H1 (cell line): Measurements from ENCODE around the gene ABHD18. TPM values are rescaled to one million over a fixed set of nuclear protein-coding genes. Genes with fewer than 3 reads are reported as not detected.

ENCODE experiments used
- ASH2L ChIP-seq: fragments of 200-600, 300-600 bp; sonication (generic); IDR thresholded peaks from one replicate; pipeline ENCODE4 v1.7.1; 2017; ENCODE audit warnings: low read length
- BRCA1 ChIP-seq: IDR thresholded peaks from 2 replicates; pipeline ENCODE4 v1.6.1; 2012; ENCODE audit warnings: low read depth, low read length, improper control_type of control experiment
- CEBPB ChIP-seq: IDR thresholded peaks from 2 replicates; pipeline ENCODE4 v1.6.1; 2012; ENCODE audit warnings: low read depth, low read length
- EGR1 ChIP-seq: IDR thresholded peaks from 2 replicates; pipeline ENCODE4 v1.6.1; 2011; ENCODE audit warnings: low read depth, low read length, borderline replicate concordance
- EP300 ChIP-seq, 2 experiments: IDR thresholded peaks; 1 replicate in 1 of 2; 2 replicates in 1 of 2; pipeline ENCODE4 v1.6.1; 2011 to 2012; ENCODE audit warnings: low read depth in 2 of 2, low read length in 2 of 2, mild to moderate bottlenecking in 2 of 2, borderline replicate concordance in 1 of 2, inconsistent platforms in 1 of 2, moderate library complexity in 1 of 2
- HDAC6 ChIP-seq: IDR thresholded peaks from one replicate; pipeline ENCODE4 v1.7.1; 2012; ENCODE audit warnings: low read depth, mild to moderate bottlenecking, inconsistent platforms, low read length, moderate library complexity
- JUN ChIP-seq: IDR thresholded peaks from 2 replicates; pipeline ENCODE4 v1.6.1; 2011; ENCODE audit warnings: low read depth, mild to moderate bottlenecking, improper control_type of control experiment, low read length
- JUND ChIP-seq: IDR thresholded peaks from 2 replicates; pipeline ENCODE4 v1.6.1; 2011; ENCODE audit warnings: mild to moderate bottlenecking, improper control_type of control experiment, low read length
- KDM1A ChIP-seq: fragments of 200-600, 300-600 bp; sonication (generic); IDR thresholded peaks from 2 replicates; pipeline ENCODE4 v1.7.1; 2016; ENCODE audit warnings: mild to moderate bottlenecking, low read length, borderline replicate concordance
- POU5F1 ChIP-seq: IDR thresholded peaks from 2 replicates; pipeline ENCODE4 v1.6.1; 2011; ENCODE audit warnings: low read depth, mild to moderate bottlenecking, low read length, moderate library complexity
- RBBP5 ChIP-seq: IDR thresholded peaks from 2 replicates; pipeline ENCODE4 v1.7.1; 2012; ENCODE audit warnings: low read depth, mild to moderate bottlenecking, inconsistent platforms, low read length, moderate library complexity, borderline replicate concordance
- RFX5 ChIP-seq: IDR thresholded peaks from 2 replicates; pipeline ENCODE4 v1.6.1; 2011; ENCODE audit warnings: low read depth, low read length, improper control_type of control experiment, borderline replicate concordance
- RNF2 ChIP-seq: fragments of 200-900, 300-1000 bp; sonication (generic); IDR thresholded peaks from 2 replicates; pipeline ENCODE4 v1.7.1; 2016; ENCODE audit warnings: borderline replicate concordance, low read depth, mild to moderate bottlenecking, antibody characterized with exemption, low read length; ENCODE audit not compliant: poor library complexity, severe bottlenecking; ENCODE audit errors: missing control alignments
- RXRA ChIP-seq: IDR thresholded peaks from 2 replicates; pipeline ENCODE4 v1.6.1; 2011; ENCODE audit warnings: low read depth, mild to moderate bottlenecking, low read length, moderate library complexity; ENCODE audit not compliant: insufficient read depth
- SAP30 ChIP-seq: fragments of 300-600 bp; sonication (generic); IDR thresholded peaks from 2 replicates; pipeline ENCODE4 v1.7.1; 2012; ENCODE audit warnings: low read length, moderate library complexity, mild to moderate bottlenecking, inconsistent platforms; ENCODE audit not compliant: insufficient read depth, insufficient replicate concordance
- SRF ChIP-seq: IDR thresholded peaks from 2 replicates; pipeline ENCODE4 v1.6.1; 2011; ENCODE audit warnings: mild to moderate bottlenecking, low read depth, low read length, moderate library complexity
- TBP ChIP-seq: IDR thresholded peaks from 2 replicates; pipeline ENCODE4 v1.6.1; 2011; ENCODE audit warnings: low read depth, low read length, improper control_type of control experiment
- TEAD4 ChIP-seq: IDR thresholded peaks from 2 replicates; pipeline ENCODE4 v1.6.1; 2012; ENCODE audit warnings: low read depth, low read length, inconsistent platforms, mixed read lengths
- polyA plus RNA-seq, 7 experiments: library from polyadenylated mRNA; depleted of rRNA in 3 of 7; stranded (reverse) in 5 of 7; unstranded in 2 of 7; fragments of >200 nt in 5 of 7; fragments of 200-250 nt in 2 of 7; gene quantifications; 1 replicate in 5 of 7; 2 replicates in 1 of 7; 4 replicates in 1 of 7; pipeline versions ENCODE4 v1.2.1 to v1.2.3, GENCODE V29; 2011 to 2013; ENCODE audit warnings: missing spikeins in 2 of 7, mixed read lengths in 2 of 7
- total RNA-seq: library from RNA; stranded (reverse); fragmentation: NEBNext Ultra II Directional; extraction: Animal tissue kit (Norgen Biotek cat#: 25700); gene quantifications from 2 replicates; pipeline ENCODE4 v1.2.1, GENCODE V29; 2021
- TF ChIP-seq, protein P1 (sequence below): IDR thresholded peaks from 2 replicates; pipeline ENCODE4 v1.6.1; 2012; ENCODE audit warnings: inconsistent platforms
- TF ChIP-seq, protein P2 (sequence below), 3 experiments: IDR thresholded peaks; 1 replicate in 2 of 3; 2 replicates in 1 of 3; pipeline versions ENCODE4 v1.5.1 to v1.6.1; 2011; ENCODE audit warnings: low read length in 3 of 3, mild to moderate bottlenecking in 3 of 3, inconsistent platforms in 2 of 3, low read depth in 1 of 3, moderate library complexity in 1 of 3; ENCODE audit not compliant: insufficient read depth in 1 of 3; ENCODE audit errors: control extremely low read depth in 1 of 3

ABHD18 gene
- total and polyA plus RNA-seq, 2 of the 8 experiments (the other 6 are each of a cell fraction or from before 2014, with no cell fraction given), result 2.7 to 17.0 TPM

DNA sequence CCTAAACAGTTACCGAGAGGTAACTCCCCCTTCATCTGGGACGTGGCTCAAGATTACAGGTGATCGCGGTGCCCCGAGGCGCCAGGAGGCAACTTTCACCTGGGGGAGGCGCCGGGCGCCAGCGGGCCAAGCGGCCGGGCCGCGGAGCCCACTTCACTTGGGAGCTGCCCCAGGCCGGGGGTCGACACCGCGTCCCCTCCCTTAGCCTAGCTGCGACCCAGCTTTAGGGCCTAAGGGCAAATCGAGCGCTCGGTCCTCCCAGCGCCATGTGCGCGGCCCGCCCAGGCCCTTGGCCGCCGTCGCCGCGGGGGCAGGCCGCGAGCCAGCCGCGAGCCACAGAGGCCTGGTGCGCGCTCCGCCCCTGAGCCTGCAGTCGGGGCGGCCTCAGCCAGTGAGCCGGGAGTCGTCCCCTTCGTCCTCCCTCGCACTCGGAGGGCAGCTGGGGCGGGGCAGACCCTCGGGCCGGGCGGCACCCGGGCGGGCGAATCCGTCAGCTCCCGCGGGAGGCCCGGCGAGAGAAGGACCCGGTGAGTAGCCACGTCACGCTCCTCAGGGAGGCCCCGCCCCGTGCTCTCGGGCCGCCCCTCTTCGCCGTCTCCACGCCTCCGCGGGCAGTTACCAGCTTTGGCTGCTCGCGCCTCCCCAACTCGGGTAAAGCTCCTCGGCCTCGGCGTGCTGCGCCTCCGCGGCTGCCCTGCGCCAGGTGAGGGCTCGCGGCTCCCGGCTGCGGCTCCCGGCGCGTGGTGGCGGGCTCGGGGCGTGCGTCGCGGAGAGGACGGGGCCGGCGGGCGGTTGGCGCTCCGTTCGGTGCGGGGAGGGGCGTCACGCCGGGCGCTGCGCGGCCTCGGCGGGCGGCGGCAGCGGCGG lies 95.7 kb downstream of the ABHD18 start, which contains the start of gene LARP1B (continued):
- TF ChIP-seq, protein P1, sequence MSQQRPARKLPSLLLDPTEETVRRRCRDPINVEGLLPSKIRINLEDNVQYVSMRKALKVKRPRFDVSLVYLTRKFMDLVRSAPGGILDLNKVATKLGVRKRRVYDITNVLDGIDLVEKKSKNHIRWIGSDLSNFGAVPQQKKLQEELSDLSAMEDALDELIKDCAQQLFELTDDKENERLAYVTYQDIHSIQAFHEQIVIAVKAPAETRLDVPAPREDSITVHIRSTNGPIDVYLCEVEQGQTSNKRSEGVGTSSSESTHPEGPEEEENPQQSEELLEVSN, result no peak; the same call in 1 of the 2 replicates
- TF ChIP-seq CEBPB (no peak), KDM1A (no peak), TEAD4 (no peak), SAP30 (no peak), SRF (no peak), RXRA (no peak), JUND (no peak), RNF2 (no peak), BRCA1 (peak; percentile 66; the same call in 1 of the 2 replicates), JUN (no peak), RBBP5 (0 out of 2 replicates have a peak, but pooled peaks have one; percentile 20), TBP (peak; percentile 90), ASH2L (peak; percentile 80), POU5F1 (no peak), RFX5 (no peak), EGR1 (0 out of 2 replicates have a peak, but pooled peaks have one; percentile 5), HDAC6 (no peak), EP300 (IDR thresholded peaks at IDR 0.05; ENCODE audit: borderline replicate concordance in 1 of 2, low read depth in 2 of 2, low read length in 2 of 2) (no peak)
- TF ChIP-seq, protein P2, sequence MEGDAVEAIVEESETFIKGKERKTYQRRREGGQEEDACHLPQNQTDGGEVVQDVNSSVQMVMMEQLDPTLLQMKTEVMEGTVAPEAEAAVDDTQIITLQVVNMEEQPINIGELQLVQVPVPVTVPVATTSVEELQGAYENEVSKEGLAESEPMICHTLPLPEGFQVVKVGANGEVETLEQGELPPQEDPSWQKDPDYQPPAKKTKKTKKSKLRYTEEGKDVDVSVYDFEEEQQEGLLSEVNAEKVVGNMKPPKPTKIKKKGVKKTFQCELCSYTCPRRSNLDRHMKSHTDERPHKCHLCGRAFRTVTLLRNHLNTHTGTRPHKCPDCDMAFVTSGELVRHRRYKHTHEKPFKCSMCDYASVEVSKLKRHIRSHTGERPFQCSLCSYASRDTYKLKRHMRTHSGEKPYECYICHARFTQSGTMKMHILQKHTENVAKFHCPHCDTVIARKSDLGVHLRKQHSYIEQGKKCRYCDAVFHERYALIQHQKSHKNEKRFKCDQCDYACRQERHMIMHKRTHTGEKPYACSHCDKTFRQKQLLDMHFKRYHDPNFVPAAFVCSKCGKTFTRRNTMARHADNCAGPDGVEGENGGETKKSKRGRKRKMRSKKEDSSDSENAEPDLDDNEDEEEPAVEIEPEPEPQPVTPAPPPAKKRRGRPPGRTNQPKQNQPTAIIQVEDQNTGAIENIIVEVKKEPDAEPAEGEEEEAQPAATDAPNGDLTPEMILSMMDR (IDR thresholded peaks at IDR 0.05; ENCODE audit: control extremely low read depth in 1 of 3, insufficient read depth in 1 of 3, low read depth in 1 of 3, low read length in 3 of 3), result no peak
